Pancreas (tissue), 10 donors: ENCODE results near the gene SIRT6. TPM values are rescaled to one million over a fixed set of nuclear protein-coding genes. Genes with fewer than 3 reads are reported as not detected.
"Not testable (repeated sequence)": the region's sequence is repeated elsewhere in the genome, so short reads cannot be mapped to it uniquely, and the experiment has no call there.

Source experiments
- ATAC-seq, 4 donors: fragments of 200-7000 bp; cut with Tn5 transposase; one replicate each; pipeline versions ENCODE4 v1.8.0 to v1.9.1; 2020; ENCODE audit warnings: mild to moderate bottlenecking in 4 of 4, moderate library complexity in 4 of 4
- DNase-seq, 6 donors: peaks; one replicate each; pipeline ENCODE4 v3.0.0-alpha.2; 2020
- FAIRE-seq: peaks from 2 replicates; lab custom pipeline; 2012; peaks lifted over from hg19 to GRCh38; lab: Jason Lieb, UNC
- H3K27ac ChIP-seq, 4 donors: fragments of 200-600 bp; sonication (generic); 1 replicate in 3 of 4; 2 replicates in 1 of 4; pipeline versions ENCODE4 v1.5.0 to v1.8.0; 2020
- H3K27me3 ChIP-seq, 4 donors: fragments of 200-600 bp; one replicate each; pipeline ENCODE4 v1.8.0; 2021
- H3K36me3 ChIP-seq, 3 donors: fragments of 200-600 bp; sonication (generic) in 1 of 3; one replicate each; pipeline versions ENCODE4 v1.5.0 to v1.8.0; 2020 to 2021
- H3K4me1 ChIP-seq, 3 donors: fragments of 200-600 bp; one replicate each; pipeline ENCODE4 v1.8.0; 2021
- H3K4me3 ChIP-seq, 4 donors: fragments of 200-600 bp; sonication (generic) in 2 of 4; one replicate each; pipeline versions ENCODE4 v1.5.0 to v1.8.0; 2020 to 2021
- H3K9me3 ChIP-seq, 4 donors: fragments of 200-600 bp; one replicate each; pipeline ENCODE4 v1.8.0; 2021
- CTCF ChIP-seq, 4 donors: fragments of 200-600 bp; sonication (generic) in 3 of 4; IDR thresholded peaks; one replicate each; pipeline versions ENCODE4 v1.5.0 to v1.8.0; 2021; ENCODE audit warnings: antibody characterized with exemption in 4 of 4
- WGBS, 2 donors: extraction: QIAGEN DNeasy Blood & Tissue Kit; methylation state at CpG; one replicate each; pipeline ENCODE4 v1.1.7; 2013; 5-methylcytosine and 5-hydroxymethylcytosine counted together
- intact Hi-C, 3 donors: fragments of 100-400 bp; cut with DNase I; formaldehyde crosslinking; loops; one replicate each; pipeline versions ENCODE4 v1.11.1 to v1.14.2; 2022
- polyA plus RNA-seq, 2 donors: library from polyadenylated mRNA; stranded (reverse); fragments of 200-250 nt; gene quantifications; one replicate each; pipeline ENCODE4 v1.2.3, GENCODE V29; 2013
- total RNA-seq, 6 donors: library from RNA; stranded (reverse); fragmentation: NEBNext Ultra II Directional in 4 of 6; extraction: Animal tissue kit (Norgen Biotek cat#: 25700) in 4 of 6; gene quantifications; one replicate each; pipeline versions ENCODE4 v1.2.1 to v1.2.4, GENCODE V29; 2021 to 2023
- donor health status: healthy with polysubstance abuse.
- donor health status: DM: no; HTN: no; CAD: no; lungs with moderate emphysema.
- donor health status: DM: no; HTN: no; CAD: no.
- donor health status: control.
- donor health status: control.
- donor health status: Bipolar disorder and iron deficiency.
- donor health status: DM: yes; HTN: yes; CAD: no.
- donor health status: DM: no; HTN: no; CAD: no.
- donor health status: DM: no; HTN: no; CAD: no.
- donor health status: DM: yes; HTN: yes; CAD: no.

The SIRT6 gene
- total and polyA plus RNA-seq, 8 donors = 10.9 to 47.4 (median 14.9) TPM

GRCh38 chr19:4196587-4197148 lies 14.3 kb upstream of the SIRT6 start:
- Histone ChIP-seq H3K36me3 (no peaks in the 10 kb centered on the region), H3K9me3 (no peaks in the 10 kb centered on the region), H3K4me1 (peaks cover 0 to 5% (median 0%) of the 10 kb centered on the region in 3 donors), H3K27me3 (peaks cover 0 to 23% (median 6%) of the 10 kb centered on the region in 4 donors), H3K27ac (no peak overlapping the region), H3K4me3 (no peak overlapping the region)
- intact Hi-C loops = no loop called here
- DNase-seq (no peak), ATAC-seq (no peak), FAIRE-seq (no peak)
- 87 to 91% methylated on average over 22 of the region's 22 CpGs for WGBS, 2 donors
- TF ChIP-seq CTCF (IDR thresholded peaks at IDR 0.05) = no peak

- H3K4me1 ChIP-seq = peaks cover 0 to 5% (median 0%) of the 10 kb centered on the region in 3 donors
- no peak overlapping the region for H3K27ac ChIP-seq
- peaks cover 0 to 23% (median 6%) of the 10 kb centered on the region in 4 donors for H3K27me3 ChIP-seq
- ATAC-seq = no peak
- no peaks in the 10 kb centered on the region for H3K9me3 ChIP-seq
- intact Hi-C loops = no loop called here
- no peak overlapping the region for H3K4me3 ChIP-seq
- WGBS, 2 donors = 66 to 76% methylated on average over 8 of the region's 8 CpGs
- no peak for TF ChIP-seq CTCF (IDR thresholded peaks at IDR 0.05)
- no peak for DNase-seq
- FAIRE-seq = no peak
- H3K36me3 ChIP-seq = no peaks in the 10 kb centered on the region
Measured at GRCh38 chr19:4196009-4196408, 13.6 kb upstream of the SIRT6 start.

- no peak overlapping the region for H3K4me3 ChIP-seq
- no peak overlapping the region for H3K27ac ChIP-seq
- DNase-seq = no peak
- H3K36me3 ChIP-seq = no peaks in the 10 kb centered on the region
- intact Hi-C loops = no loop called here
- peaks cover 0 to 23% (median 6%) of the 10 kb centered on the region in 4 donors for H3K27me3 ChIP-seq
- 51 to 64% methylated on average over 7 of the region's 7 CpGs for WGBS, 2 donors
- no peaks in the 10 kb centered on the region for H3K9me3 ChIP-seq
- no peak for ATAC-seq
- no peak for TF ChIP-seq CTCF (IDR thresholded peaks at IDR 0.05)
- peaks cover 0 to 5% (median 0%) of the 10 kb centered on the region in 3 donors for H3K4me1 ChIP-seq
- no peak for FAIRE-seq
Measured at GRCh38 chr19:4194353-4194752, 12.0 kb upstream of the SIRT6 start.

GRCh38 chr19:4192537-4192936 lies 10.2 kb upstream of the SIRT6 start:
- H3K9me3 ChIP-seq, H3K4me3 ChIP-seq, ATAC-seq, H3K27ac ChIP-seq, H3K4me1 ChIP-seq, H3K36me3 ChIP-seq, DNase-seq, FAIRE-seq, intact Hi-C loops: not testable (repeated sequence)
- H3K27me3 ChIP-seq = peaks cover 0 to 19% (median 4%) of the 10 kb centered on the region in 4 donors
- WGBS, 2 donors = 90 to 96% methylated on average over 3 of the region's 3 CpGs

- no peak for FAIRE-seq
- intact Hi-C loops = no loop called here
- Histone ChIP-seq H3K4me1 (no peaks in the 10 kb centered on the region), H3K27me3 (no peaks in the 10 kb centered on the region), H3K36me3 (no peaks in the 10 kb centered on the region), H3K4me3 (no peak overlapping the region), H3K9me3 (no peaks in the 10 kb centered on the region), H3K27ac (no peak overlapping the region)
- WGBS, 2 donors = 64 to 67% methylated on average over 5 of the region's 5 CpGs
- no peak for TF ChIP-seq CTCF (IDR thresholded peaks at IDR 0.05)
- no peak for ATAC-seq
- no peak for DNase-seq
Measured at GRCh38 chr19:4189641-4190040, 7.3 kb upstream of the SIRT6 start.
